Epithelial cell of proximal tubule (primary cell): ENCODE results near the gene NAA10. TPM values are rescaled to one million over a fixed set of nuclear protein-coding genes. Genes with fewer than 3 reads are reported as not detected.
"Not testable (repeated sequence)": the region's sequence is repeated elsewhere in the genome, so short reads cannot be mapped to it uniquely, and the experiment has no call there.

Experiments
- DNase-seq: peaks from one replicate; pipeline ENCODE4 v3.0.0-alpha.2; 2011; ENCODE audit warnings: low read depth
- H3K4me3 ChIP-seq: 2 replicates; pipeline ENCODE4 v1.5.1; 2011; ENCODE audit warnings: low read depth, mild to moderate bottlenecking, low read length
- CTCF ChIP-seq: conservative IDR thresholded peaks from 2 replicates; pipeline ENCODE4 v1.5.1; 2012; ENCODE audit warnings: low read depth, mild to moderate bottlenecking, low read length
- total RNA-seq: library from RNA; depleted of rRNA; stranded (reverse); fragments of >200 nt; gene quantifications from 2 replicates; pipeline ENCODE4 v1.2.3, GENCODE V29; 2015

Gene NAA10
- 88.0 and 171 TPM in 2 replicates for total RNA-seq

GRCh38 chrX:153934762-153935325, at the start of gene NAA10:
Gene NAA10 (minus strand): TSS chrX:153935037. CDS start chrX:153934904, 133 bp downstream.
- H3K4me3 ChIP-seq, result peak within 1 kb of the TSS; percentile 72
- DNase-seq, result no peak
- TF ChIP-seq CTCF, result no peak

GRCh38 chrX:153983321-153983801, 48.5 kb upstream of the NAA10 start:
- H3K4me3 ChIP-seq, result no peak overlapping the region
- no peak for TF ChIP-seq CTCF
- no peak for DNase-seq

GRCh38 chrX:153981771-153982533, 47.1 kb upstream of the NAA10 start:
- TF ChIP-seq CTCF, result no peak

GRCh38 chrX:153981231-153981630, 46.4 kb upstream of the NAA10 start:
- no peak for TF ChIP-seq CTCF
- no peak overlapping the region for H3K4me3 ChIP-seq
- no peak for DNase-seq

More at GRCh38 chrX:153981771-153982533, 47.1 kb upstream of the NAA10 start:
- no peak overlapping the region for H3K4me3 ChIP-seq
- DNase-seq, result no peak

- H3K4me3 ChIP-seq, DNase-seq: not testable (repeated sequence)
Measured at GRCh38 chrX:153980394-153980793, 45.6 kb upstream of the NAA10 start.

GRCh38 chrX:153974726-153975286, 40.0 kb upstream of the NAA10 start:
- DNase-seq, result no peak
- TF ChIP-seq CTCF, result no peak
- H3K4me3 ChIP-seq, result no peak overlapping the region

GRCh38 chrX:153974003-153974725, 39.3 kb upstream of the NAA10 start:
- no peak for DNase-seq
- TF ChIP-seq CTCF, result no peak
- H3K4me3 ChIP-seq, result peak overlapping the region; percentile 62
